NCI-H748 treated with DMSO at 0.1 percent for 48 hours (cell line): ENCODE results near the gene B3GALT6.

Source experiments
- DNase-seq: peaks from one replicate; lab custom pipeline; 2025; lab: John Stamatoyannopoulos, UW

Gene B3GALT6

DNA sequence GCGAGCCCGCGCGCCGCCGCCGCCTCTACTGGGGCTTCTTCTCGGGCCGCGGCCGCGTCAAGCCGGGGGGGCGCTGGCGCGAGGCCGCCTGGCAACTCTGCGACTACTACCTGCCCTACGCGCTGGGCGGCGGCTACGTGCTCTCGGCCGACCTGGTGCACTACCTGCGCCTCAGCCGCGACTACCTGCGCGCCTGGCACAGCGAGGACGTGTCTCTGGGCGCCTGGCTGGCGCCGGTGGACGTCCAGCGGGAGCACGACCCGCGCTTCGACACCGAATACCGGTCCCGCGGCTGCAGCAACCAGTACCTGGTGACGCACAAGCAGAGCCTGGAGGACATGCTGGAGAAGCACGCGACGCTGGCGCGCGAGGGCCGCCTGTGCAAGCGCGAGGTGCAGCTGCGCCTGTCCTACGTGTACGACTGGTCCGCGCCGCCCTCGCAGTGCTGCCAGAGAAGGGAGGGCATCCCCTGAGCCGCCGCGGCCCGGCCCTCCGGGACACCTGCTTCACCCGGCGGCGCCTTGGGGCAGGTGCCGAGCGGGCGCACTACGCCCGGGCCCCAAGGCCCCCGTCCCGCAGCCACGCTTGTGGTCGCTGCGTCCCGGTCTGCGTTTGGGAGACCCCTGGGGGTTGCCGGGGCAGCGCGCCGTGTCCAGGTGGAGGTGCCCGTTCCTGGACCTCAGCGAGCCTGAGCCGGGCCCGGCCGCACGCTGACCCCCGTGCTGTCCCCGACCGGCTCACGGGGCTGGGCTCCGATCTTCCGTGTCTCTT lies 944 bp downstream of the B3GALT6 start:
- DNase-seq = no peak

GRCh38 chr1:1233567-1233892 lies 1.5 kb downstream of the B3GALT6 start:
- no peak for DNase-seq

DNA sequence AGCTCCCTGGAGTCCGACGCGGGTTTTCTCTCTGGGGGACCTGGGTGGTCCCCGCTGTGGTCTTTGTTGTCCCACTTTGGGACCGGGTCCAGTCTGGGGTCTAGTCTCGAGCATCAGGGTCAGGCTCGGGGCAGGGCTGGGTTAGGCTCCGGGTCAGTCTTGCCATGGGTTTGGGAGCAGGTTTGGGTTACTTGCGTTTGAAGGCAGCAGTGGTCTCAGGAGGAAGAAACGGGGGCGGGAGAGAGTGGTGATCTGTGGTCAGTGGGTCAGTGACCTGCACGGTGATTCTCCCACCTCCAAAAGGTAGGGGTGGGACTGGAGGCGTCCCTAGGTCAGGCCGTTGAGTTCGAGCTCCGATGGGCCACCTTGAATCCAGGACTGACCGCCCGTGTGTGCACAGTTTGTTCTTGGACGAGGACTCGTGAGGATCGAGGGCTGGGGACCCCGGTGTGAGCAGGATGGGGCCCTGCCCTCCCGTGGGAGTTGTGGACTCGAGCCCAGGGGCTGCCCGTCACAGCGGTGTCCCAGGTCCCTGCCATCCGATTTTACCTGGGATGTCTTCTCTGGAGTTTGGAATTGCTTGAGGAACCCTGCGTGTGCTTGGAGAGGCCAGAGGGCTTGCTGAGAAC lies 2.3 kb downstream of the B3GALT6 start:
- no peak for DNase-seq

DNA sequence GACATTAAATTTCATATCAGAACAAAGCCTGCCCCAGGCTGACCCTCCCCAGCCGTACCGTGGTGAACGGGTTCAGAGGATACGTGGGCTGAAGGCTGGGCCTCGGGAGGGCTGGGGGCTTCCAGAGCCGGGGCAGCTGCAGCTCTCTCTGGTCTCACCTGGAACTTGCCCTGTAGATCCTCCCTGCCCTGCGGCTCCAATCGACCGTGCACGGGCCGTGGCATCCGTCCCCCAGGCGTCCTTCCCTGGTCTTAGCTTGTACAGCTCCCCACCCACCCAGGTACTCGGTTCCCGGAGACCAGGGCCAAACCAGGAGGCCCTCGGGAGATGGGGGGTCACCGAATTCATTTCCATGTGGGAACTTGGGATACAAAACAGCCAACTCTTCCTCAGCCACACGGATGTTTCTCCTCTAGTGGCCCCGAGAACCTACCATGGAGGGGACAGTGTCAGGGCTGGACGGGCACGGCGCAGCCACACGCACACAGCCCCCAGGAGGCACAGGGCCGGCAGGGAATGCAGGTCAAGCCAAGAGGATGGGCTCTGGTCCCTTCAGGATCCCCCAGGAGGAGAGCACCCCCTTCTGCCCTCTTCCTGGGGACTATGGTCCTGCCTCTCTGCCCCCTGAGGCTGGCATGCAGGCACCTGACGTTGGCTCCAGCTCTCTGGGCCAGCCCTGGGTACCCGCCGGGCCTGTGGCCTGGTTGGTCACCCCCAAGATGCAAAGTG lies 3.1 kb downstream of the B3GALT6 start:
- no peak for DNase-seq

DNA sequence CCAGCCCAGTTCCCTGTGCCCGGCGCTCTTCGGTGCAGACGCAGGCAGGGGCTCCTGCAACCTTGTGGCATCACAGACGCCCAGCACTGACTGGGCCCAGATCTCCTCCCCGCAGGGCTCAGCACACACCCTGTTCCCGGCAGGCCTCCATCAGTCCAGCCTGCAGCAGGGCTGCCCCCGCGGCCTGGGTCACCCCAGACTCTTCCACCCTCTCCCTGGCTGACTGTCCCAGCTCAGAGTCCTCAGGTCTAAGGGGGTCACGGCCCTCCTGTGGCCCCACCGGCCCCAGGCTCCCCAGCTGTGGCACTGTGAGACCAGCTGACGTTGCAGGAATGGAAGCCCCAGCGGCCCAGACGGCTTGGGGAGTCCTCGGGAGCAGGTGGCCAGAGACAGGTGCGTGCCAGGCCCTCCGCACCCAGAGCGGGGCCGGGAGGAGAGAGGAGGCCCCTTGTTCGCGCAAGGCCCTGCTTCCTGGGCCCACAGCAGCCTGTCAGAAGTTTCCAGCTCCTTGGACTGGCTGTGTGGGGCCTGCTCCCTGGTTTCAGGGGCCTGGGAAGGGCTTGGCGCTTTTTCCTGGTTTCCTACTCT lies 4.2 kb downstream of the B3GALT6 start:
- no peak for DNase-seq

- DNase-seq = no peak
These were observed 5.2 kb downstream of the B3GALT6 start for GRCh38 chr1:1236945-1237873.

DNA sequence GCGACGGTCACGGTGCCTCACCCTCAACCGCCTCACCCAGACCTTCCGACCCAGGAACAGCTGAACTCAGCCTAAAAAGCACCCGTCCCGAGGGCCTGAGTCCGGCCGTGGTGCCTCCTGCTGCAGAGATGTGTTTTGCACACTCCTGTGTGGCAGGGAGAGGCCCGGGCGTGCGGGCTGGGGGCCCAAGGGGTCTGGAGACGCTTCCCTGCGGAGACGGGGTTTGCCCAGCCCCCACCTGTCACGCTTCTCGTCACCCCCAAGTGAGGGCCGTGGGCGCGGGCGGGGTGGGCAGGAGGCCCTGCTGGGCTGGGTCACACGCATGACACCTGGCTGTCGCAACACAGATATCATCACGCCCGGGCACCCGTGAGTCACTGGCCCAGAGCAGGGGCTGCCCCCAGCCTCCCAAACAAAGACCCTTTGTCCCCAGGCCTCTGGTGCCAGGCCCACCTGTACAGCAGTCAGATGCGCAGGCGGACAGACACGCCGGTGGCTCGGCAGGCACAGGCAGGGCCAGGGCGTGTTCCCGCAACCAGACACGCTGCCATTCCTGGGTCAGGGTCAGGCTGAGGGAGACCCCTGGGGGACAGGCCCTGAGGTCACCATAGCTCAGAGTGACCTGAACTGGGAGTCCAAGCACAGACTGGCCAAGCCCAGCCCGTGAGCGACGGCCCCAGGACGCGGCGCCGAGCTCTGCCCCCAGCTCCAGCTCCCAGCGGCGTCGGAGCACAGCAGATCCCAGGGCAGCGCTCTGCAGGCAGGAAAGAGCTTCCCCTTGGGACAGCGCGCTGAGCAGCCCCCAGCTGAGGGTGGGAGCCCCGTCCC lies 6.1 kb downstream of the B3GALT6 start:
- no peak for DNase-seq

- no peak for DNase-seq
These were observed 6.7 kb downstream of the B3GALT6 start for GRCh38 chr1:1238702-1239178.

GRCh38 chr1:1239227-1239613 lies 7.2 kb downstream of the B3GALT6 start:
- DNase-seq = no peak

- DNase-seq = no peak
These were observed 7.7 kb downstream of the B3GALT6 start for GRCh38 chr1:1239614-1240347.

- DNase-seq = no peak
These were observed 8.3 kb downstream of the B3GALT6 start for GRCh38 chr1:1240348-1240732.

DNA sequence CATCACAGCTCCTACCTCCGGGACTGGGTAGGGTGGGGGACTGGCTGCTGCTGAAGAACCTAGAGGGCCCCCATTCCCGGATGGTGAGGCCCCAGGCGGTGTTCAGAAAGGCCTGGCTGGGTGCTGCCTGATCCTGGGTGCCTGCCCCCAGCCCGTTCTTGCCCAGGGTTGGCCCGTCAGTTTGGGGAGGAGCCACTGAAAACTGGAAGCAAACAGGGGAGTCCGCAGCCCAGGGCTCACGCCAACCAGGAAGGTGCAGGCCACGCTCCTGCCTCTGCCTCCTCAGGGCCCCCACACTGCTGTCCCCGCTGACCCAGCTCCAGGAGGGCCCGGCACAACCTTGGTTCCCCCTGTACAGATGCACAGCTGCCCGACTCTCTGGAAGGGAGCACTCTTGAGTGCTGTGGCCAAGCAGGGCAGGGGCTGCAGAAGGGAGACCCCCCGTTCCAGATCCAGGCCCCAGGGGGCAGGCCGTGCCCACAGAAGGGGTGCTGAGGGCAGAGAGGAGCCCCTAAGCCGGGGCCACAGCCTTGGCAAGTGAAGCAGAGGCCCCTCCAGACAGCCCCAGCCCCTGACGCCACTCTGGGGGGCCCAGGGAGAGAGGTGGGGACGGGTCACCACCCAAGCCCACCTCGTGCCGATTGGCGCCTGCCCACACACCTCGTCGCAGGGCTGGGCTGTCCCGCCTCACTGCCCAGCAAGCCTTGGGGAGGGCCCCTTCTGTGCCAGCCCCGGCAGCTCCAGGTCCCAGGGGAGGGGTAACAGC lies 9.0 kb downstream of the B3GALT6 start:
- DNase-seq = no peak

- DNase-seq = no peak
These were observed 9.7 kb downstream of the B3GALT6 start for GRCh38 chr1:1241588-1242219.

DNA sequence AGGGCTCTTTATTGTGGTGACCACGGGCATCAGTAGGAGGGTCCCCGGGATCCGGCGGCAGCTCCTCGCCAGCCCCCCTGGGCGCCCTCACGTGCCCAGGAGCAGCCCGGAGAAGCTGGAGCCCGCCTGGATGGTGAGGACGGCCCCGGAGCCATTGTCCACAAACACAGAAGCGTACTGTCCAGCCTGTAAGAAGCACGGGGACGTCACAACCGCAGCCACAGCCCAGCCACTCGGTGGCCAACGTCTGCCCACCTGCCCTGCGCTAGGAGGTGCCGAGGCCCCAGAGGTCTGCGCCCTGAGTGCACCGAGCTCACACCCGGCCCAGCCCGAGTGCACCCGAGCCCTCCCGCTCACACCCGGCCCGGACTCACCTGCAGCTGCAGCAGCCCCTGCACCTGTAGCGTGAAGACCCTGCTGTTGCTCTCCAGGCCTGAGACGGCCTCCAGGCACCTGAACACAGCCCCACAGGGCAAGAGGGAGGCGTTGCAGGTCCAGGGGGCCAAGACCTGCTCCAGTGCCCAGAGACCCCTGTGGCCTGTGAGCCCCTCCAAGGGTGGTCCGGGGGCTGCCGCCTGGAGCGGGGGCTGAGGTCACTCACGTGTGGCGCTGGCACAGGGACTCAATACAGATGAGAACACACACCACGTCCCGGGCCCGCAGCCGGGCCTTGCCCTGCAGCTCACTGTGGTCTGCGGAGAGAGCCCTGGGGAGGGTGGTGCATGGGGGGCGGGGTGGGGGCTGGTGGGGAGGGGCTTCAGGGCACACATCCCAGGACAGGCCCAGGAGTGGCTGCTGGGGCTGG lies 10.6 kb downstream of the B3GALT6 start:
- no peak for DNase-seq

- no peak for DNase-seq
These were observed 11.2 kb downstream of the B3GALT6 start for GRCh38 chr1:1243266-1243660.

GRCh38 chr1:1243807-1244191 lies 11.8 kb downstream of the B3GALT6 start:
- no peak for DNase-seq

DNA sequence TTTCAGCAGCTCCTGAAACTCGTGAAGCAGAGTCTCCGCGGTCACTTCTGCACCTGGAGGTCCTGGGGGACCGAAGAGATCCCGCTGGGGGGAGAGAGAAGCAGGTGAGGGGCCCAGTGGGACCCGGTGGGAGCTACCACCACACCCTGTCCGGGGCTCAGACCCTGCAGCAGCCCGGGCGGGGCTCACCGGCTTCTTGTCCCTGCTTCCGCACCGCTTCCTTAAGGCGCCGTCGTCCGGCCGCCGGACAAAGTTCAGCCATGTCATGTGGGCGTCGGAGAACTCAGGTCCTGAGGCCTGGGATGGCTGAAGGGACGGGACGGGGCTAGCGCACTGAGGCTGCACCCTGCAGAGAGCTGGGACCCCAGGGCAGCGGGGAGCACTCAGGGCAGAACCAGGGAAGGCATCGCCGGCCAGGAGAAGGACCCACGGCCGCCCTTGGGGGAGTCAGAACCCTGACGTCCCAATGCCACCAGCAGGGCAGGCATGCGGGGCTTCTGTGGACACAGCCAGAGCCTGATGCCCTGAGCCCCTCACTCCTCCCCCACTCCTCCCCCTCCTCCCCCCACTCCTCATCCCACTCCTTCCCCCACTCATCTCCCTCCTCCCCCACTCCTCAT lies 12.3 kb downstream of the B3GALT6 start:
- DNase-seq = no peak
